HEK293 (cell line): ENCODE data around the gene APBB1.

Experiments used
- CTCF ChIA-PET: fragments of 350-600 bp; formaldehyde crosslinking; extraction: SDS; loops from one replicate; lab custom pipeline; 2021; ENCODE audit warnings: antibody characterized with exemption; lab: Yijun Ruan, JAX
- POLR2A ChIA-PET: fragments of 300-600 bp; formaldehyde crosslinking; extraction: SDS; loops from one replicate; lab custom pipeline; 2020; ENCODE audit warnings: antibody characterized with exemption, inconsistent platforms; lab: Yijun Ruan, JAX
- H3K27ac ChIP-seq: fragments of 200-500 bp; sonication (Bioruptor generic); 2 replicates; pipeline ENCODE4 v1.5.1; 2014; ENCODE audit warnings: low read depth, low read length, control low read depth, inconsistent platforms; ENCODE audit errors: extremely low read depth
- H3K36me3 ChIP-seq, 2 experiments: fragments of 200-500 bp in 1 of 2; sonication (Bioruptor generic) in 1 of 2; 1 replicate in 1 of 2; 2 replicates in 1 of 2; pipeline ENCODE4 v1.5.1; 2014 to 2017; ENCODE audit warnings: inconsistent platforms in 2 of 2, low read length in 2 of 2; ENCODE audit not compliant: control insufficient read depth in 2 of 2, insufficient read depth in 1 of 2
- H3K4me1 ChIP-seq: fragments of 200-500 bp; sonication (Bioruptor generic); 2 replicates; pipeline ENCODE4 v1.5.1; 2014; ENCODE audit warnings: mild to moderate bottlenecking, low read length, inconsistent platforms; ENCODE audit not compliant: control insufficient read depth, insufficient read depth
- H3K4me3 ChIP-seq: 2 replicates; pipeline ENCODE4 v1.5.1; 2011; ENCODE audit warnings: low read depth, mild to moderate bottlenecking, control low read depth, low read length, moderate library complexity
- H3K9me3 ChIP-seq: fragments of 200-500 bp; sonication (Bioruptor generic); 2 replicates; pipeline ENCODE4 v1.5.1; 2014; ENCODE audit warnings: low read depth, low read length, inconsistent platforms; ENCODE audit not compliant: control insufficient read depth, insufficient read depth
- HOXD13 ChIP-seq: sonication (generic); formaldehyde crosslinking; IDR thresholded peaks from 2 replicates; pipeline ENCODE4 v1.8.0; 2022; ENCODE audit warnings: missing genetic modification reagents, borderline replicate concordance
- SETDB1 ChIP-seq: IDR thresholded peaks from one replicate; pipeline ENCODE4 v1.6.1; 2017; ENCODE audit warnings: mild to moderate bottlenecking, low read length, moderate library complexity, mixed read lengths; ENCODE audit not compliant: insufficient read length
- SP3 ChIP-seq: fragments of 450-650 bp; formaldehyde crosslinking; IDR thresholded peaks from 2 replicates; pipeline ENCODE4 v1.5.1; 2016; ENCODE audit warnings: missing biosample characterization, missing genetic modification characterization
- ZNF223 ChIP-seq: fragments of 450-650 bp; formaldehyde crosslinking; IDR thresholded peaks from 2 replicates; pipeline ENCODE4 v1.5.1; 2016; ENCODE audit warnings: missing biosample characterization, missing genetic modification characterization
- ZNF302 ChIP-seq: fragments of 450-650 bp; formaldehyde crosslinking; IDR thresholded peaks from 2 replicates; pipeline ENCODE4 v1.5.1; 2016; ENCODE audit warnings: missing biosample characterization, missing genetic modification characterization, low read depth
- ZNF623 ChIP-seq: fragments of 450-650 bp; formaldehyde crosslinking; IDR thresholded peaks from 2 replicates; pipeline ENCODE4 v1.5.1; 2016; ENCODE audit warnings: missing biosample characterization, missing genetic modification characterization
- ZNF664 ChIP-seq: fragments of 450-650 bp; formaldehyde crosslinking; IDR thresholded peaks from 2 replicates; pipeline ENCODE4 v1.5.1; 2016; ENCODE audit warnings: missing biosample characterization, missing genetic modification characterization
- ZSCAN23 ChIP-seq: fragments of 450-650 bp; formaldehyde crosslinking; IDR thresholded peaks from 2 replicates; pipeline ENCODE4 v1.5.1; 2016; ENCODE audit warnings: missing biosample characterization, missing genetic modification characterization
- TF ChIP-seq, protein P1 (sequence below): fragments of 450-650 bp; formaldehyde crosslinking; IDR thresholded peaks from 2 replicates; pipeline ENCODE4 v1.5.0; 2017; ENCODE audit warnings: missing biosample characterization, missing genetic modification characterization, borderline replicate concordance
- TF ChIP-seq, protein P2 (sequence below): fragments of 450-650 bp; formaldehyde crosslinking; IDR thresholded peaks from 2 replicates; pipeline ENCODE4 v1.5.1; 2016; ENCODE audit warnings: missing biosample characterization, missing genetic modification characterization
- TF ChIP-seq, protein P3 (sequence below): sonication (generic); formaldehyde crosslinking; IDR thresholded peaks from 2 replicates; pipeline ENCODE4 v1.8.1; 2022; ENCODE audit warnings: mild to moderate bottlenecking, moderate library complexity, missing genetic modification reagents
- TF ChIP-seq, protein P4 (sequence below): fragments of 450-650 bp; formaldehyde crosslinking; IDR thresholded peaks from 2 replicates; pipeline ENCODE4 v1.5.1; 2016; ENCODE audit warnings: missing biosample characterization, missing genetic modification characterization

The APBB1 gene

DNA sequence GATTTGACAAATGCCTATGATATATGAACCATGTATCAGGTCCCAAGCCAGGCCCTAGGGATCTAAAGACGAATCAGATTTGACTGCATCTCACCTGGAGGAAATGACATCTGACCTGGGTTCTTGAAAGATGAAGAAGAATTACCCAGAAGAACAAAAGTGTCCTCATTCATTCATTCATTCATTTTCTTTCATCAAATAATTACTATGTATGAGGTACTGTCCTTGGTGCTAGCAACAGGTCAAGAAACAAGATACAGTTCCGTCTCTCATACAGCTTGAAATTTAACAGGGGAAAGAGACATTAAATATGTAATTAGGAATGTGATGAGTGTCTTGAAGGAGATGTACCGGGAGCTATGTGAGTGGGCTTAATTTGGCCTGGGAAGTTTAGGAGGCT, 1.8 kb upstream of the APBB1 start:
- TF ChIP-seq, protein P1, sequence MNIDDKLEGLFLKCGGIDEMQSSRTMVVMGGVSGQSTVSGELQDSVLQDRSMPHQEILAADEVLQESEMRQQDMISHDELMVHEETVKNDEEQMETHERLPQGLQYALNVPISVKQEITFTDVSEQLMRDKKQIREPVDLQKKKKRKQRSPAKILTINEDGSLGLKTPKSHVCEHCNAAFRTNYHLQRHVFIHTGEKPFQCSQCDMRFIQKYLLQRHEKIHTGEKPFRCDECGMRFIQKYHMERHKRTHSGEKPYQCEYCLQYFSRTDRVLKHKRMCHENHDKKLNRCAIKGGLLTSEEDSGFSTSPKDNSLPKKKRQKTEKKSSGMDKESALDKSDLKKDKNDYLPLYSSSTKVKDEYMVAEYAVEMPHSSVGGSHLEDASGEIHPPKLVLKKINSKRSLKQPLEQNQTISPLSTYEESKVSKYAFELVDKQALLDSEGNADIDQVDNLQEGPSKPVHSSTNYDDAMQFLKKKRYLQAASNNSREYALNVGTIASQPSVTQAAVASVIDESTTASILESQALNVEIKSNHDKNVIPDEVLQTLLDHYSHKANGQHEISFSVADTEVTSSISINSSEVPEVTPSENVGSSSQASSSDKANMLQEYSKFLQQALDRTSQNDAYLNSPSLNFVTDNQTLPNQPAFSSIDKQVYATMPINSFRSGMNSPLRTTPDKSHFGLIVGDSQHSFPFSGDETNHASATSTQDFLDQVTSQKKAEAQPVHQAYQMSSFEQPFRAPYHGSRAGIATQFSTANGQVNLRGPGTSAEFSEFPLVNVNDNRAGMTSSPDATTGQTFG, result no peak
- no peak for TF ChIP-seq ZSCAN23
- TF ChIP-seq ZNF302 (tag by site-specific recombination), result no peak
- TF ChIP-seq ZNF223 (tag by site-specific recombination), result no peak
- TF ChIP-seq, protein P2, sequence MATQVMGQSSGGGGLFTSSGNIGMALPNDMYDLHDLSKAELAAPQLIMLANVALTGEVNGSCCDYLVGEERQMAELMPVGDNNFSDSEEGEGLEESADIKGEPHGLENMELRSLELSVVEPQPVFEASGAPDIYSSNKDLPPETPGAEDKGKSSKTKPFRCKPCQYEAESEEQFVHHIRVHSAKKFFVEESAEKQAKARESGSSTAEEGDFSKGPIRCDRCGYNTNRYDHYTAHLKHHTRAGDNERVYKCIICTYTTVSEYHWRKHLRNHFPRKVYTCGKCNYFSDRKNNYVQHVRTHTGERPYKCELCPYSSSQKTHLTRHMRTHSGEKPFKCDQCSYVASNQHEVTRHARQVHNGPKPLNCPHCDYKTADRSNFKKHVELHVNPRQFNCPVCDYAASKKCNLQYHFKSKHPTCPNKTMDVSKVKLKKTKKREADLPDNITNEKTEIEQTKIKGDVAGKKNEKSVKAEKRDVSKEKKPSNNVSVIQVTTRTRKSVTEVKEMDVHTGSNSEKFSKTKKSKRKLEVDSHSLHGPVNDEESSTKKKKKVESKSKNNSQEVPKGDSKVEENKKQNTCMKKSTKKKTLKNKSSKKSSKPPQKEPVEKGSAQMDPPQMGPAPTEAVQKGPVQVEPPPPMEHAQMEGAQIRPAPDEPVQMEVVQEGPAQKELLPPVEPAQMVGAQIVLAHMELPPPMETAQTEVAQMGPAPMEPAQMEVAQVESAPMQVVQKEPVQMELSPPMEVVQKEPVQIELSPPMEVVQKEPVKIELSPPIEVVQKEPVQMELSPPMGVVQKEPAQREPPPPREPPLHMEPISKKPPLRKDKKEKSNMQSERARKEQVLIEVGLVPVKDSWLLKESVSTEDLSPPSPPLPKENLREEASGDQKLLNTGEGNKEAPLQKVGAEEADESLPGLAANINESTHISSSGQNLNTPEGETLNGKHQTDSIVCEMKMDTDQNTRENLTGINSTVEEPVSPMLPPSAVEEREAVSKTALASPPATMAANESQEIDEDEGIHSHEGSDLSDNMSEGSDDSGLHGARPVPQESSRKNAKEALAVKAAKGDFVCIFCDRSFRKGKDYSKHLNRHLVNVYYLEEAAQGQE (tag by site-specific recombination), result peak; percentile 77
- TF ChIP-seq SETDB1, result no peak
- POLR2A ChIA-PET, result interaction anchor here (2.2 kb wide), 1 partner anchor 61 kb away, joined by 14 read pairs; the partner anchor contains the start of genes ARFIP2 and TIMM10B

DNA sequence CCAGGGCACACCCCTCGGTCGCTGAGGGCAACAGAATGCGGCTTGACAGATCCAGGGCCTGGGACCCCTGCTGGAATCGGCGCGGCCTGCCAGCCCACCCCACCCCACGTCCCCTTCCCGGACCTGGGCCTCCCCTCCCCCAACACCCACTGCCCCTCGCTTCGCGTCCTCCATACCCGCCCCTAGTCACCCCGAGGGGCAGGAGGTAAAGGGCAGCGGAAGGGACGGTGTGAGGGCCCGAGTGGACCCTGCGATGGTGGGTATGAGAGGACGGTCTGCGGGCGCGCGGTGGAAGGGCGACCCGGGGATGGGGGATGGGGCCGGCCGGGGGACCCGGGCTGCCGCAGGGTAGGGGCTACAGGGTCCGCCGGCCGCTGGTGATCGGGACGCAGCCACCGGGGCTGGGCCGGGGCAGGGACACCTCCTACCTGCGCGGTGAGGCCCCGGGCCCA, 311 bp downstream of the APBB1 start:
- TF ChIP-seq SP3 (tag by site-specific recombination) (no peak), HOXD13 (CRISPR knock-in tag) (no peak), ZNF623 (tag by site-specific recombination) (no peak), ZNF664 (no peak)
- TF ChIP-seq, protein P3, sequence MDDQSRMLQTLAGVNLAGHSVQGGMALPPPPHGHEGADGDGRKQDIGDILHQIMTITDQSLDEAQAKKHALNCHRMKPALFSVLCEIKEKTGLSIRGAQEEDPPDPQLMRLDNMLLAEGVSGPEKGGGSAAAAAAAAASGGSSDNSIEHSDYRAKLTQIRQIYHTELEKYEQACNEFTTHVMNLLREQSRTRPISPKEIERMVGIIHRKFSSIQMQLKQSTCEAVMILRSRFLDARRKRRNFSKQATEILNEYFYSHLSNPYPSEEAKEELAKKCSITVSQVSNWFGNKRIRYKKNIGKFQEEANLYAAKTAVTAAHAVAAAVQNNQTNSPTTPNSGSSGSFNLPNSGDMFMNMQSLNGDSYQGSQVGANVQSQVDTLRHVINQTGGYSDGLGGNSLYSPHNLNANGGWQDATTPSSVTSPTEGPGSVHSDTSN (CRISPR knock-in tag), result no peak
- TF ChIP-seq, protein P4, sequence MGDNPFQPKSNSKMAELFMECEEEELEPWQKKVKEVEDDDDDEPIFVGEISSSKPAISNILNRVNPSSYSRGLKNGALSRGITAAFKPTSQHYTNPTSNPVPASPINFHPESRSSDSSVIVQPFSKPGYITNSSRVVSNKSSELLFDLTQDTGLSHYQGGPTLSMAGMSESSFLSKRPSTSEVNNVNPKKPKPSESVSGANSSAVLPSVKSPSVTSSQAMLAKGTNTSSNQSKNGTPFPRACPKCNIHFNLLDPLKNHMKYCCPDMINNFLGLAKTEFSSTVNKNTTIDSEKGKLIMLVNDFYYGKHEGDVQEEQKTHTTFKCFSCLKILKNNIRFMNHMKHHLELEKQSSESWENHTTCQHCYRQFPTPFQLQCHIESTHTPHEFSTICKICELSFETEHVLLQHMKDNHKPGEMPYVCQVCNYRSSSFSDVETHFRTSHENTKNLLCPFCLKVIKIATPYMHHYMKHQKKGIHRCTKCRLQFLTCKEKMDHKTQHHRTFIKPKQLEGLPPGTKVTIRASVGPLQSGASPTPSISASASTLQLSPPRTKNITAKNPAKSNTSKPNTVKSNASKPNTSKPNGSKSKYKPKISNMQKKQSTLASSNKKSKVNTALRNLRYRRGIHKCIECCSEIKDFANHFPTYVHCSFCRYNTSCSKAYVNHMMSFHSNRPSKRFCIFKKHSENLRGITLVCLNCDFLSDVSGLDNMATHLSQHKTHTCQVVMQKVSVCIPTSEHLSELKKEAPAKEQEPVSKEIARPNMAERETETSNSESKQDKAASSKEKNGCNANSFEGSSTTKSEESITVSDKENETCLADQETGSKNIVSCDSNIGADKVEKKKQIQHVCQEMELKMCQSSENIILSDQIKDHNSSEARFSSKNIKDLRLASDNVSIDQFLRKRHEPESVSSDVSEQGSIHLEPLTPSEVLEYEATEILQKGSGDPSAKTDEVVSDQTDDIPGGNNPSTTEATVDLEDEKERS, result no peak
- Histone ChIP-seq H3K4me1 (no peaks in the 10 kb centered on the region), H3K4me3 (peak overlapping the region; percentile 92), H3K36me3 (no peaks in the 10 kb centered on the region), H3K27ac (no peak overlapping the region; the same call in 1 of the 2 replicates), H3K9me3 (no peaks in the 10 kb centered on the region)
- ChIA-PET POLR2A (interaction anchor here (0.6 to 2.3 kb wide), 15 partner anchors 9 to 265 kb away, joined by 3 to 26 read pairs (median 5); partner anchors contain the start of genes ARFIP2, MRPL17, SMPD1 and TIMM10B), CTCF (interaction anchor here (0.6 to 1.2 kb wide), 2 partner anchors 56 to 232 kb away, joined by 3 read pairs; no protein-coding TSS in a partner anchor)

More for the DNA sequence above, 1.8 kb upstream of the APBB1 start:
- no peaks in the 10 kb centered on the region for H3K36me3 ChIP-seq
- no peak overlapping the region for H3K4me3 ChIP-seq
- H3K27ac ChIP-seq, result no peak overlapping the region
- CTCF ChIA-PET, result interaction anchor here (1.0 to 1.9 kb wide), 5 partner anchors 11 to 67 kb away, joined by 3 to 6 read pairs (median 5); no protein-coding TSS in a partner anchor
- no peaks in the 10 kb centered on the region for H3K9me3 ChIP-seq
- no peaks in the 10 kb centered on the region for H3K4me1 ChIP-seq
